Lung microvascular endothelial cell (primary cell): ENCODE measurements around the gene SLC11A2. TPM values are rescaled to one million over a fixed set of nuclear protein-coding genes. Genes with fewer than 3 reads are reported as not detected.
A peak's percentile ranks its signal among the peaks of the same experiment; 100 is the strongest.
"Not testable (repeated sequence)": the region's sequence is repeated elsewhere in the genome, so short reads cannot be mapped to it uniquely, and the experiment has no call there.

Experiments used
- DNase-seq, 2 donors: peaks; one replicate each; pipeline versions ENCODE4 v3.0.0 to v3.0.0-alpha.2; 2010; ENCODE audit warnings: low read depth in 2 of 2
- total RNA-seq: library from RNA; depleted of rRNA; stranded (reverse); fragments of >200 nt; gene quantifications from 2 replicates; pipeline ENCODE4 v1.2.1, GENCODE V29; 2014

Gene SLC11A2
- total RNA-seq, 1 donor from 2014 or later: 39.7 TPM

DNA sequence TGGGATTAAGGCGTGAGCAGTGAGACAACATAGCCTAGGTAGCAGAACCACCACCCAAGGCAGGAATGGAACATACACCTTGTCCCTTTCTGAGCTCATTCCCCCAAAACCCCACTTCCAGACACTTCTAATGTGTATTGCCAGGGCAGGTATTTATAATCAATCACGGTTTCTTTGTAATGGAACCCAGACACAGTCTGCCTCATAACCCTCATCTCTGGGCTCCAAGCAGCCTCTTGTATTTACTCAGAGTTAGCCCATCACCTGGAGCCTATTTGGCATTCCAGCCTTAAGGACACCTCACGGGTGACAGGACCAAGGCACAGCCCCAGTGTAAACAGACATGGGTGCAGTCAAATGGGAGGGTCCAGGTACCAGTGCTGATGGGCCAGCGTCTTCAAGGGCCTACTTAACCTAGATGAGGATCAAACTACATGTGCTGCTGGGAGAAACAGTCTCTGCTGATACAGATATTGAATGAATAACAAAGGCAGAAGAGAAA, 76.3 kb downstream of the SLC11A2 start:
- DNase-seq: no peak

GRCh38 chr12:50948798-50949197, 77.4 kb downstream of the SLC11A2 start:
- no peak for DNase-seq

GRCh38 chr12:50947933-50948626, 78.1 kb downstream of the SLC11A2 start:
- no peak for DNase-seq

DNA sequence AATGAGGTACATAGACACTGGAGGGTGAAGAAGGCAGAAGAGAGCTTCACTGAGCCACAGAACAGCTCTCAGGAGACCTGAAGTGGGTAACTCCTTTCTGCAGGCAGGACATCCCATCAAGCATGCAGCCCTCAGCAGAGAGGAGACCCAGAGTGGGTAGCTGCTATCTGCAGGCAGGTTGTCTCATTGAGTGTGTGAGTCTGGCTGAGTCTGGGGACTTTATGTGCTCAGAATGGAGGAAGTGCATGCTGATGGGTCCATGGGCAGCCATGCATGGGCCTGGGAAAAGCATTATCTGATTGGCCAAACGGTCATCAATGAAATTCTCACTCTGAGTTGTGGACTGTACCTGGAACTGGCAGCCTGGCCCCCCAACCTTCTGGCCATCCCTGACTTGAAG, 88.5 kb downstream of the SLC11A2 start:
- no peak for DNase-seq

DNA sequence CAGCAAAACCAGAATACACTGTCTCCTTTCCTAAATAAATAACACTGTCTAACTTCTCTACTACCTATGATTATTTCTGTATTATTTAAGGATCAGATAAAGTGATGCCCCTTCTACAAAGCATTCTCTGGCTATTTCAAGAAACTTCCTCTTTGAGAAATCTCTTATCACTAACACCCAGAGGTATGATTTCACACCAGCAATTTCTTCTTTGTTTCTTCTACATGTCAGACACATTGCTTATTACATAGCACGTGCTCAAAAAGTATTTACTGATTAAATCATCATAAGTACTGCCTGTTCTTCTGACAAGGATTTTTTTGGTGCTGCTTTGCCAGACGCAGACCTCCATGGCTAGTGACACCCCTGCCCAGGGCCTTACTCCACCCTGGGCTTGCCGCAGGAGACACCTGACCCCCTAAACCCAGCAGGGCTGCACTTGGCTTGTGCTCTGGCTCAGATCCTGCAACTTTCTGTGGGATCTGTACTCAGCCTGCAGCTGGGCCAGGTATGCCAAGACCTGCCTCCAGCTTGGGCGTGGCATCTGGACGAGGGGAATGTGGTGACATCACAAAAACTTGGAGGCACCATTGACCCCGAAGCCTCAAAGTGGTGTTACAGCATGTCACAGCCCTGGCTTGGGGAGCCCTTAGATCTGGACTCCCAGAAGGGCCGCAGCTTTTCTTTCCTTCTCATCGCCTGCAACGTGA, 89.2 kb downstream of the SLC11A2 start:
- DNase-seq: no peak

GRCh38 chr12:50934981-50935807, 91.0 kb downstream of the SLC11A2 start:
- peak in 1 of 2 donors; percentile 13 for DNase-seq

GRCh38 chr12:50934371-50934851, 91.8 kb downstream of the SLC11A2 start:
- DNase-seq: peak in 1 of 2 donors; percentile 24

DNA sequence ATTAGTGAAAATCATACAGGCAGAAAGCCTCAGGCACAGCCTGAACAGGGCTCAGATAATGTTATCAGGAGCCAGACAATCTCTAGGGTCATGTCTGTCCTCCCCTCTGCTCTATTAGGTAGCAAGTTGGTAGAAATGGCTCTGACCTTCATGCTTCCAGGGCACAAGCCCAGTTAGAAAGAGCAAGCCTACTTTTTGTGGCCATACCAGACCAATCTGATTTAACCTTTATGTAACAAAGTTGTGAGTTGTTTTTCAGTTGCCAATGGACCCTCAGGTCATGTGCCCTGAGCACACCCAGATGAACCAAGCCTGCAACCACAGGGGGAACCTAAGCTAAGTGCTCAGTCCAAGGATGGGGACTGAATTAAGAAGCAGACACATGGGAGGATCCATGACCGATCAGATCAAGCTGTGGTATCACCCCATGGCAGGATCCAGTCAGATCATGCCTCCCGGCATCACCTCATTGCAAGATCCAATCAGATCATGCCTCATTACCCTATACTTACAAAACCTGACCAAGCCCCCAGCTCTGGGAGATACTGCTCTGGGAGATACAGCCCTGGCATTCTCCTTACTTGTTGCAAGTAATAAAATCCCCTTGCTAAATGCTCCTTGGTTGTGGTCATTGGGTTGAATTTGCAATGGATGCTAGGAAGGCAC, 92.6 kb downstream of the SLC11A2 start:
- DNase-seq: no peak

- no peak for DNase-seq
Observed at GRCh38 chr12:50932787-50933280, 93.3 kb downstream of the SLC11A2 start.

- DNase-seq: not testable (repeated sequence)
Observed at GRCh38 chr12:50930477-50930876, 95.7 kb downstream of the SLC11A2 start.

- no peak for DNase-seq
Observed at GRCh38 chr12:50929831-50930230, 96.4 kb downstream of the SLC11A2 start.

Other genes starting within 250 kb of the SLC11A2 start
- not detected in 2 replicates for gene TMPRSS12, start 183.5 kb downstream of the SLC11A2 start, total RNA-seq
- not detected in 2 replicates for gene HIGD1C, start 73.8 kb downstream of the SLC11A2 start, total RNA-seq
- gene LETMD1, start 21.9 kb upstream of the SLC11A2 start, total RNA-seq: 20.8 and 27.7 TPM in 2 replicates
- 11.1 and 22.0 TPM in 2 replicates for gene CSRNP2, start 57.2 kb upstream of the SLC11A2 start, total RNA-seq
- gene TFCP2, start 146.8 kb upstream of the SLC11A2 start, total RNA-seq: 8.9 and 14.1 TPM in 2 replicates
- 1.3 and 3.0 TPM in 2 replicates for gene POU6F1, start 191.7 kb upstream of the SLC11A2 start, total RNA-seq
- 68.5 and 73.7 TPM in 2 replicates for gene DAZAP2, start 212.4 kb upstream of the SLC11A2 start, total RNA-seq
- gene SMAGP, start 244.0 kb upstream of the SLC11A2 start, total RNA-seq: 9.8 and 17.7 TPM in 2 replicates